ENCODE results near the gene FGGY.
"Not testable (repeated sequence)": the region's sequence is repeated elsewhere in the genome, so short reads cannot be mapped to it uniquely, and the experiment has no call there.

FGGY gene

GRCh38 chr1:59453297-59453968 lies 156.5 kb downstream of the FGGY start:
- DNase-seq = no peak

GRCh38 chr1:59455206-59455605 lies 158.3 kb downstream of the FGGY start:
- no peak for DNase-seq

DNA sequence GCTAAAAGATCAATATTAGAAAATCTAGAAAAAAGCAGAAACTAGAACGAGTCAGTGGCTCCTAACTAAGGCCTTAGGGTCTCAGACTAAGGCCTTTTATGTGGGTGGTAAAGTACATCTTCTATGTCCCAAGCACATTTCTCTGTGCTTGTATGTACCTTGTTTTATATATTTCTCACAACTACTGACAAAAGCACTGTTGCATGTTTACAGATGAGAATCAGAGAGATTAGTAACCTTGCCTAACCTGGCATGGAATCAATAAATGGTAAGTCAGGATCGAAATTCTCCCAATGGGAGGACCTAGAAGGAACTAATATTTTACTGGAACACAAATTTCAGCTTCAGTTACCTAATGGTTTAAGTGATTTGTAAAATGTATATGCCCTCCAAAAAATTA lies 160.9 kb downstream of the FGGY start:
- DNase-seq = no peak

- no peak for DNase-seq
Observed at GRCh38 chr1:59458884-59459283, 162.0 kb downstream of the FGGY start.

GRCh38 chr1:59462942-59463341 lies 166.0 kb downstream of the FGGY start:
- not testable (repeated sequence) for DNase-seq

- not testable (repeated sequence) for DNase-seq
Observed at GRCh38 chr1:59465478-59465877, 168.6 kb downstream of the FGGY start.

GRCh38 chr1:59468828-59469428 lies 172.0 kb downstream of the FGGY start:
- no peak for DNase-seq

GRCh38 chr1:59471991-59472570 lies 175.2 kb downstream of the FGGY start:
- DNase-seq = not testable (repeated sequence)

DNA sequence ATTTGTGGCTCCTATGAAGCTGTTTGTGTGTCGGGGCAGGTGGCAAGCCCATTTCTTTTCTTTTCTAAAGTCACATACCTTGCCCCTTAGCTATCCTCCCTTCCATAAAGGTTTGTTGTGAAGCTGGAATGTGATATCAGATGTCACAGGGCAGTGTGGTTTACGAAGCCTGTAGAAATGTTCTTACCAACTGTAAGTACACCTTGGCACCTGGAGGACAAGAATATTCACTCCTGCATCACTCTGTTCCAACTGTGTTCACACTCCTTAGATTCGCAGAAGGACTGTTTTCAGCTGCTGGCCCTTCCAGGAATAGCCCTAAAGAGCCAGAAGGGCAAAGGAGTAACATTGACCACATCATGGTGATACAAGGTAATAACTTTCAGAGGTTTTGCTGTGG lies 176.9 kb downstream of the FGGY start:
- no peak for DNase-seq

DNA sequence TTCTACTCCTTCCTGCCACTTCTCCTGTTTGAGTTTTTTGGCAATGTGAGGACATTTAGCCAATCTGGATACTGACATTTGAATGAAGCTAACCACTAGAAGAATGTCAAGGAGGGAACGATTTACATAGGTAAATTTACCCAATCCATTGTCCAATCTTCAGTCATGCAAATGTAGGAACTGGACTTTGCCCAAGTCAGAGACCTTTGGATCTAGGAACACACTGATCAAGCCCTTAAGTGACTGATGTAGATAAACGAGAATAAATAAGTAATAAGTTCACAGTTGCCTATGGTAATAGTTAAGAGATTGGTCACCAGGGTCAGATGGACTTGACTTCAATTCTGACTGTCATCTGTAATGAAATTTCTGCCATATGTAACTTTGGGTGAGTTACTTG lies 177.6 kb downstream of the FGGY start:
- no peak for DNase-seq

GRCh38 chr1:59475737-59476136 lies 178.8 kb downstream of the FGGY start:
- DNase-seq = no peak

GRCh38 chr1:59477286-59477685 lies 180.4 kb downstream of the FGGY start:
- no peak for DNase-seq

DNA sequence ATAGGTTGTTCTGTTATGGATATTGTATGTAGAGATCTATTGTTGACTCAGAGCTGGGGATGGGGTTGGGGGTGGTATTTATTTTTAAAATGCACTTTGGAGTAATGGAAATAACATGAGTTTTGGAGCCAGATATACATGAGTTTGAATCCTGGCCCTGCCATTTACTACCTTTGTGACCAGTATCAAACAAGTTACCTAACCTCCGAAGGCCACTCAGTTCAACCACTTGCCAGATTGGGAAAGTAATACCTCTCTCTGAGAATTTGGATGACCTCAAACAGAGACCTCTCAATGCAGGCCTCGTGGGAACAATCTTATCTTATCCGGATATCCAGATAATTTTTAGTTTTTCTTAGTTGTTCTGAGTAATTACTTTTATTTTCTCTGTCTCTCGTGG lies 181.0 kb downstream of the FGGY start:
- DNase-seq = no peak

- DNase-seq = no peak
Observed at GRCh38 chr1:59478822-59479221, 181.9 kb downstream of the FGGY start.

GRCh38 chr1:59480188-59480888 lies 183.4 kb downstream of the FGGY start:
- no peak for DNase-seq

- DNase-seq = no peak
Observed at GRCh38 chr1:59481881-59482505, 185.1 kb downstream of the FGGY start.

GRCh38 chr1:59482986-59483385 lies 186.1 kb downstream of the FGGY start:
- no peak for DNase-seq

DNA sequence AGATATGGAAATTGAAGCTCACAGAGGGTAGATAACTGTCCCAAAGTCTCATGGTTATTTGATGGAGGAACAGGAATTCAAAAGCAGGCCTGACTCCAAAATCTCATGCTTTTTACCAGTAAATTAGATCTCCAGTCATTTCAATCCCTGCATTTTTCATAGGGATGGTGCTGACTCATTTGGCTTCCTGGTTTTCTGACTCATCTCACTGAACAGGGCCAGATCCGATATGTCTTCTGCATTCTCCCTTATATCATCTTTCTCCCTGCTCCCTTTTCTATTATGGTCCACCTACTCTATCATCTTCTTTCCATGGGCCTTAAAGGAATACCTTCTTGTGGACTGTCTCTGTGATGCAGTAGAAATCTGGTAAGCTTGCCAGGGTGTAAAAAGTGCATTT lies 187.2 kb downstream of the FGGY start:
- no peak for DNase-seq

GRCh38 chr1:59485171-59485570 lies 188.3 kb downstream of the FGGY start:
- DNase-seq = no peak

DNA sequence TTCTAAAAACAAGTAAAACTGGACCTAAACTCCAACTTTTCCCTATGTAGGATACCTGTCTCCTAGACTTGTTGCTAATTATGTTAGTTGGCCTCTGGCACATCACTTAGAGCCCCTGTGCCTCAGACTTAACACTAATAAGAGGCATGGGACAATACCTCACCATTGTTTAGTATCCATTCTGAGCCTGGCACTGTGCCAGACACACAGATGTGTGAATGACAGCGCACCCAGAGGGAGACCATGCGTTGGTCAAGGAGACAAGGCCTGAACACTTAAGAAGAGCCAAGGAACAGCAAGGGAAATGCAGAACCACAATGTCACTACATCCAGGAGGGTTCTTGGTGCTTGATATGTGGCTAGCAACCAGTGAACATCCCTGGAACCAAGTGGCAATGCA lies 189.1 kb downstream of the FGGY start:
- DNase-seq = no peak

DNA sequence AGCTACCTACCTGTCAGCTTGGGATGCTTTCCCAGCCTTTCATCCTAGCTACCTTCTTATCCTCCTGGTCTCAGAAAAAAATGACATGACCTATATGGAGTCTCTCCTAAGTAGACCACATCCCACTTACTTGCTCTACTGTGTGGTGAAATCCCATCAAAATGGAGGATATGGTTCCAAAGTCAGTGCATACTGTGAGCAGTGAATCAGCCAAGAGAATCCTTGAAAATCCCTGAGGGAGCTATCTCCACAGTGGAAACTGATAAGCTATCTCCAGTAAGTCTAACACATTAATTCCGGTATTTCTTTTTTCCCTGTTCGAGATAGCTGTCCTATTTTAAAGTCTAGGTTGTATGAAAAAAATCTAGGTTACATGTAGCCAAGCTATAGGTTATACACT lies 189.7 kb downstream of the FGGY start:
- no peak for DNase-seq

DNA sequence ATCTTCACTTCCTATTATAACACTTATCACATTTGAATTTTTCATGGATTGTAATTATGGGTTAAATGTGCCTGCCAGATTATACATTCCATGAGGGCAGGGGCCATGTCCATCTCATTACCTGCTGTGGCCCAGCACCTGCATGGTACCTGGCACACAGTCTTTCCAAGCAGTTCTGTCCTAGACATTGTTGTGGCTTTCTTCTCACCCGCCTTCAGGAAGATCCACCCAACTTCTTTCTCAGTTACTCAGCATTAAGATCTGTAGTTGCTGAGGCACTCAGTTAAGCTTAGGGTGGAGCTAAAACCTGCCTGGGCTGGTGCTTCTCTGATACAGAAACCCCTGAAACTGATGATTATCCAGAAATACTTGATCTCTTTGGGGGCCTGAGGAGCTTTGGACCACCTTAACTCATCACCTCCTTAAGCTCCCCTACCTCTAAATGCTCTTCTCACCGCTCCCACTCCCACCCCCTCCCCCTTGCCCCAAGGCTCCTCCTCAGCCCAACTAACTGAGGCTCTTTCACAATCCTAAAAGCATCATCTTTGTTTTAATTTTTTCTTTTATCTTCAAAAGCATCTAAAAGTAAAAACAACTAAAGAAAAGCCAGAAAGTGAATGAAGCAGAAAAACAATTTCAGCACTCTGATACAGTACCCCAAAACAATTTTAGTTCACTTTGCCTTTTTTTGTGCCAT lies 190.6 kb downstream of the FGGY start:
- DNase-seq = no peak

- no peak for DNase-seq
Observed at GRCh38 chr1:59492500-59492899, 195.6 kb downstream of the FGGY start.

Data from stimulated activated CD4-positive, alpha-beta T cell treated with anti-CD3 and anti-CD28 coated beads, Interleukin-12 subunit alpha, Interleukin-12 subunit beta, amount 100 ng/mL, for 4 hours (primary cell).